ENCODE measurements around the gene SEMA6D. TPM values are rescaled to one million over a fixed set of nuclear protein-coding genes. Genes with fewer than 3 reads are reported as not detected.

SEMA6D gene
- polyA plus RNA-seq, 1 donor (not counting 4 experiments of a cell fraction or from before 2014, with no cell fraction given): 0.67 TPM

DNA sequence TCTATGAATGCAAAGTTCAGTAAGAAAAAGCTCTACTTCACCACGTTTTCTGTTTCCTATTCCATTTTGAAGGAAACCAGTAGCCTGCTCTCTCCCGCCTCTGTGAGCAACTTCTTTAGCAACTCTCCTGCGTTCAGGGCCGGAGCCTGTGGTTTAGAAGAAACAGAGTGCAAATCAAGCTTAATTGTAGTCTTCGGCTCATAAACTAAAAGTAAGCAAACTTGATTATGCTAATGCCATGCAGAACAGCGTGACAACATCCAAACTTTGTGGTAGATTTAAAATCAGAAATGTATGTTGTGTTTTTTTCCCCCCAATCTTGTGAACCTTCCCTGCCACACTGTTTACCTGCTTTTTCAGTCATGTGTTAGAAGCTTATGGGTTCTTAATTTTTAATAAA lies 87.4 kb downstream of the SEMA6D start:
- Histone ChIP-seq H3K27me3 (ENCODE audit: control insufficient read depth, extremely low read depth, insufficient read depth, low read length) (no peaks in the 10 kb centered on the region), H3K4me3 (ENCODE audit: control insufficient read depth in 2 of 3, extremely low read depth in 1 of 3, insufficient read depth in 2 of 3, low read depth in 1 of 3, low read length in 3 of 3) (no peak overlapping the region), H3K9me1 (ENCODE audit: control insufficient read depth, extremely low read depth, insufficient read depth, low read length) (no peaks in the 10 kb centered on the region), H3K4me1 (ENCODE audit: control insufficient read depth, extremely low read depth, insufficient read depth, low read length) (peaks cover 36% of the 10 kb centered on the region), H3K9ac (ENCODE audit: control insufficient read depth, extremely low read depth, insufficient read depth, low read length) (no peak overlapping the region), H2AFZ (ENCODE audit: control insufficient read depth, low read length) (no peak overlapping the region), H3K4me2 (ENCODE audit: control insufficient read depth, extremely low read depth, insufficient read depth, low read depth, low read length) (no peak overlapping the region), H3K79me2 (ENCODE audit: control insufficient read depth, insufficient read depth, low read length) (no peaks in the 10 kb centered on the region), H3K9me3 (ENCODE audit: control insufficient read depth, low read depth, low read length) (no peaks in the 10 kb centered on the region), H4K20me1 (ENCODE audit: control insufficient read depth, extremely low read depth, insufficient read depth, low read length) (no peaks in the 10 kb centered on the region), H3K36me3 (ENCODE audit: control insufficient read depth in 2 of 2, extremely low read depth in 1 of 2, insufficient read depth in 2 of 2, low read length in 2 of 2) (no peaks in the 10 kb centered on the region), H3K27ac (ENCODE audit: control insufficient read depth, insufficient read depth, low read length) (no peak overlapping the region)
- no peak for FAIRE-seq
- no peak for DNase-seq (ENCODE audit: low read depth, low spot score)
- TF ChIP-seq EZH2 (IDR thresholded peaks at IDR 0.05; ENCODE audit: low read length): no peak
- TF ChIP-seq, protein P1, sequence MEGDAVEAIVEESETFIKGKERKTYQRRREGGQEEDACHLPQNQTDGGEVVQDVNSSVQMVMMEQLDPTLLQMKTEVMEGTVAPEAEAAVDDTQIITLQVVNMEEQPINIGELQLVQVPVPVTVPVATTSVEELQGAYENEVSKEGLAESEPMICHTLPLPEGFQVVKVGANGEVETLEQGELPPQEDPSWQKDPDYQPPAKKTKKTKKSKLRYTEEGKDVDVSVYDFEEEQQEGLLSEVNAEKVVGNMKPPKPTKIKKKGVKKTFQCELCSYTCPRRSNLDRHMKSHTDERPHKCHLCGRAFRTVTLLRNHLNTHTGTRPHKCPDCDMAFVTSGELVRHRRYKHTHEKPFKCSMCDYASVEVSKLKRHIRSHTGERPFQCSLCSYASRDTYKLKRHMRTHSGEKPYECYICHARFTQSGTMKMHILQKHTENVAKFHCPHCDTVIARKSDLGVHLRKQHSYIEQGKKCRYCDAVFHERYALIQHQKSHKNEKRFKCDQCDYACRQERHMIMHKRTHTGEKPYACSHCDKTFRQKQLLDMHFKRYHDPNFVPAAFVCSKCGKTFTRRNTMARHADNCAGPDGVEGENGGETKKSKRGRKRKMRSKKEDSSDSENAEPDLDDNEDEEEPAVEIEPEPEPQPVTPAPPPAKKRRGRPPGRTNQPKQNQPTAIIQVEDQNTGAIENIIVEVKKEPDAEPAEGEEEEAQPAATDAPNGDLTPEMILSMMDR (optimal IDR thresholded peaks at IDR 0.05 in 1 of 3, IDR thresholded peaks at IDR 0.05 in 1 of 3, conservative IDR thresholded peaks at IDR 0.05 in 1 of 3; ENCODE audit: extremely low read depth in 1 of 3, insufficient read depth in 2 of 3, low read length in 3 of 3): no peak
- dilution Hi-C loops (cut with MboI; ENCODE audit: extremely low pct_ligation_motif_present, low sequenced_read_pairs): no loop called here

DNA sequence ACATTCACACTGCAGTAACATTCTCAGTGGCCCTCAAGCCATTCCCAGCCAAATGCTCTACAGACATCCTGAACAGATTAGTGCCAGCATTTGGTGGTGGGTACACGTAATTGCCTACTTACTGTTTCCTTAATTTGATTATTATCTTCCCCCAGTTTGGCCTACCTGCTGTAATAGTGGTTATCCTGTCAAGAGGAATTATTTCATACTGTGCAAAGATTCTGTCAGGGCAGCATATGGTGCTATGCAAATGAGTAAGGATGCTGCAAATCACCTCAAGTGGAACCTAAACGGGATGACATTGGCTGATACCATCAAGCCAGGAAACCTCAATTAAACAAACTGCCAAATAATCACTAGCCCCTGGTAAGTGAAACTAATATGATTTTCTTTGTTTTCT lies 88.7 kb downstream of the SEMA6D start:
- Histone ChIP-seq H3K9ac (ENCODE audit: control insufficient read depth, extremely low read depth, insufficient read depth, low read length) (no peak overlapping the region), H3K9me1 (ENCODE audit: control insufficient read depth, extremely low read depth, insufficient read depth, low read length) (no peaks in the 10 kb centered on the region), H3K27ac (ENCODE audit: control insufficient read depth, insufficient read depth, low read length) (no peak overlapping the region), H3K27me3 (ENCODE audit: control insufficient read depth, extremely low read depth, insufficient read depth, low read length) (no peaks in the 10 kb centered on the region), H2AFZ (ENCODE audit: control insufficient read depth, low read length) (no peak overlapping the region), H3K9me3 (ENCODE audit: control insufficient read depth, low read depth, low read length) (no peaks in the 10 kb centered on the region), H3K4me3 (ENCODE audit: control insufficient read depth in 2 of 3, extremely low read depth in 1 of 3, insufficient read depth in 2 of 3, low read depth in 1 of 3, low read length in 3 of 3) (no peak overlapping the region), H3K79me2 (ENCODE audit: control insufficient read depth, insufficient read depth, low read length) (no peaks in the 10 kb centered on the region), H3K4me1 (ENCODE audit: control insufficient read depth, extremely low read depth, insufficient read depth, low read length) (peaks cover 38% of the 10 kb centered on the region), H4K20me1 (ENCODE audit: control insufficient read depth, extremely low read depth, insufficient read depth, low read length) (no peaks in the 10 kb centered on the region), H3K36me3 (ENCODE audit: control insufficient read depth in 2 of 2, extremely low read depth in 1 of 2, insufficient read depth in 2 of 2, low read length in 2 of 2) (no peaks in the 10 kb centered on the region), H3K4me2 (ENCODE audit: control insufficient read depth, extremely low read depth, insufficient read depth, low read depth, low read length) (no peak overlapping the region)
- TF ChIP-seq, protein P1 (optimal IDR thresholded peaks at IDR 0.05 in 1 of 3, IDR thresholded peaks at IDR 0.05 in 1 of 3, conservative IDR thresholded peaks at IDR 0.05 in 1 of 3; ENCODE audit: extremely low read depth in 1 of 3, insufficient read depth in 2 of 3, low read length in 3 of 3): no peak
- TF ChIP-seq EZH2 (IDR thresholded peaks at IDR 0.05; ENCODE audit: low read length): no peak
- no peak for DNase-seq (ENCODE audit: low read depth, low spot score)
- FAIRE-seq: no peak
- dilution Hi-C loops (cut with MboI; ENCODE audit: extremely low pct_ligation_motif_present, low sequenced_read_pairs): no loop called here
